Stomach (tissue), 4 donors: ENCODE measurements around the gene OCRL.

Experiments used
- EP300 ChIP-seq: sonication (generic); formaldehyde crosslinking; IDR thresholded peaks from one replicate; pipeline ENCODE4 v1.6.1; 2017; ENCODE audit warnings: antibody characterized with exemption
- POLR2A ChIP-seq, 4 donors: fragments of 450-650 bp; IDR thresholded peaks; one replicate each; pipeline ENCODE4 v1.6.1; 2016; ENCODE audit warnings: antibody characterized with exemption in 4 of 4, control low read depth in 2 of 4, mild to moderate bottlenecking in 1 of 4, moderate library complexity in 1 of 4
- POLR2AphosphoS5 ChIP-seq, 3 donors: sonication (generic); formaldehyde crosslinking; IDR thresholded peaks; one replicate each; pipeline ENCODE4 v1.6.1; 2016; ENCODE audit warnings: antibody characterized with exemption in 3 of 3
- TF ChIP-seq, protein P1 (sequence below), 7 experiments: fragments of 450-650 bp in 4 of 7; fragments of 200-600 bp in 3 of 7; sonication (generic) in 3 of 7; IDR thresholded peaks; one replicate each; pipeline ENCODE4 v1.5.1; 2016 to 2019; ENCODE audit warnings: antibody characterized with exemption in 7 of 7, control low read depth in 2 of 7, mild to moderate bottlenecking in 1 of 7

- no peak for TF ChIP-seq POLR2A (IDR thresholded peaks at IDR 0.05)
- TF ChIP-seq, protein P1, sequence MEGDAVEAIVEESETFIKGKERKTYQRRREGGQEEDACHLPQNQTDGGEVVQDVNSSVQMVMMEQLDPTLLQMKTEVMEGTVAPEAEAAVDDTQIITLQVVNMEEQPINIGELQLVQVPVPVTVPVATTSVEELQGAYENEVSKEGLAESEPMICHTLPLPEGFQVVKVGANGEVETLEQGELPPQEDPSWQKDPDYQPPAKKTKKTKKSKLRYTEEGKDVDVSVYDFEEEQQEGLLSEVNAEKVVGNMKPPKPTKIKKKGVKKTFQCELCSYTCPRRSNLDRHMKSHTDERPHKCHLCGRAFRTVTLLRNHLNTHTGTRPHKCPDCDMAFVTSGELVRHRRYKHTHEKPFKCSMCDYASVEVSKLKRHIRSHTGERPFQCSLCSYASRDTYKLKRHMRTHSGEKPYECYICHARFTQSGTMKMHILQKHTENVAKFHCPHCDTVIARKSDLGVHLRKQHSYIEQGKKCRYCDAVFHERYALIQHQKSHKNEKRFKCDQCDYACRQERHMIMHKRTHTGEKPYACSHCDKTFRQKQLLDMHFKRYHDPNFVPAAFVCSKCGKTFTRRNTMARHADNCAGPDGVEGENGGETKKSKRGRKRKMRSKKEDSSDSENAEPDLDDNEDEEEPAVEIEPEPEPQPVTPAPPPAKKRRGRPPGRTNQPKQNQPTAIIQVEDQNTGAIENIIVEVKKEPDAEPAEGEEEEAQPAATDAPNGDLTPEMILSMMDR (IDR thresholded peaks at IDR 0.05): no peak
- TF ChIP-seq POLR2AphosphoS5 (IDR thresholded peaks at IDR 0.05): no peak
- TF ChIP-seq EP300: no peak
Measured at GRCh38 chrX:129638917-129639316, 98.9 kb downstream of the OCRL start.
